ENCODE results near the gene ELP6. TPM values are rescaled to one million over a fixed set of nuclear protein-coding genes. Genes with fewer than 3 reads are reported as not detected.

ELP6 gene, protein sequence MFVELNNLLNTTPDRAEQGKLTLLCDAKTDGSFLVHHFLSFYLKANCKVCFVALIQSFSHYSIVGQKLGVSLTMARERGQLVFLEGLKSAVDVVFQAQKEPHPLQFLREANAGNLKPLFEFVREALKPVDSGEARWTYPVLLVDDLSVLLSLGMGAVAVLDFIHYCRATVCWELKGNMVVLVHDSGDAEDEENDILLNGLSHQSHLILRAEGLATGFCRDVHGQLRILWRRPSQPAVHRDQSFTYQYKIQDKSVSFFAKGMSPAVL
- total RNA-seq (2022; extraction: Qiagen RNA extraction; ENCODE audit: low read depth) = 26.7 to 29.6 TPM (median 28.7 TPM) in 5 replicates

DNA sequence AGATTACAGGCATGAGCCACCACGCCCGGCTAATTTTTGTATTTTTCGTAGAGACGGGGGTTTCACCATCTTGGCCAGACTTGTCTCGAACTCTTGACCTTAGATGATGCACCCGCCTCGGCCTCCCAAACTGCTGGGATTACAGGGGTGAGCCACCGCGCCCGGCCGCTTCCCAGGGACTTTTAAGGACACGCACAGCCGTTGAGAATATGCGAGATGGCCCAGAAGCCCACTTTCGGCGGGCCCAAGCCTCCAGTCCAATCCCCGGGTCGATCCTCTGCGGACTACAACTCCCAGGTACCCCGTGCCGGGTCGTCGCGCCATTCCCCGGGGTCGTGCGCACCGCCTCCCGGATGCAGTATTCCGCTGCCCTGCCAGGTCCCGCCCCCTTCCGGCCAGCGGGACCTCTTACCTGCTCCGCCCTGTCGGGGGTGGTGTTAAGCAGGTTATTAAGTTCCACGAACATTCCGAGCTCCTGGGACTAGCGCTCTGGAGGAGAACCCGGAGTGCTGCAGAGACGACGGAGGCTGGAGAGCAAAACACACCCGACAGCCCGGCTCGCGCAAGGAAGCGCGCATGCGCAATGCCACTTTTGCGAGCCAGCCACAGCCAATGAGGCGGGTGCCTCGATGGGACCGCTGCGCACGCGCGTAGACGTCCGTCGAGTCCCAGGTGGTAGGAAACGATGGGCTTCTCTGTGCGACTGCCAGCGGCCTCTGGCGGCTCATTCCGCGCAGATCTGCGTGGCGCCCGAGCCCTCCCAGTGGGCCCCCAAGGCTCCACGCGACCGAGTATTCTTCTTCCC lies at the start of gene ELP6:
Gene ELP6, minus strand, starts transcription at position 588 of the 805 bp plus-strand sequence. Its CDS starts 122 bp downstream, at position 466.

DNA sequence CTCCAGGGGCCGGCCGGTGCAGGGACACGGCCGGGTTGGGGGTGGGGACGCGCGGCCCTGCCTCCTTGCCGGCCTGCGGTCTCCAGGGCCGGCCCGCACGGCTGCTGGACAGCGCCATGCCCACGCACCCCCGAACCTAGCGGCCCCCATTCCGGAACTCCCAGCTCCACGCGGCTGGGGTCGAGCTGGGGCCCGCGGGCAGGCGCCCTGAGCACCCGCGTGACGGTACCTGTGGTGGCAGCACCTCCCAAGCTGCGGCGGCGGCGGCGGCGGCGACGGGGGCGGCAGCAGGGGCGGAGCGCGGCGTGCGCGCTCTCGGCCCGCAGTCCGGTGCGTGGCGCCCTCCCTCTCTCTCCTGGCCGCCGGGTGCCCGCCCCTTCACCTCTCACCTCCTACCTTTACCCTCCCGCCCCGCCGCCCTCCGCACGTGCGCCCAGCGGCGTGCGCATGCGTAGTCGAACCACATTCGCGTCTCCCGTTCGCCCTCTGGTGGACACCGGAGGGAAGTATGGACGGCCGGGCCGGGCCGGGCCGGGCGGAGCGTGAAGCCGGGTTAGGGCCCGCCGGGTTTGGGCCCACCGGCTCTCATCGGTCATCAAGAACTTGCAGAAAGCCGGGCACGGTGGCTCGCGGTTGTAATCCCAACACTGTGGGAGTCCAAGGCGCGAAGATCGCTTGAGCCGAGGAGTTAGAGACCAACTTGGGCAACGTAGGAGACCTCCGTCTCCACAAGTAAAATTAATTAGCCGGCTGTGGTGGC lies 37.8 kb downstream of the ELP6 start, which contains the start of gene SCAP:
Gene SCAP, minus strand, starts transcription at position 372 of the 760 bp plus-strand sequence. CDS start 32,948 bp downstream, outside the sequence.

Other genes starting within 250 kb of the ELP6 start
- 18.4 to 22.2 TPM (median 19.6 TPM) in 5 replicates for gene KIF9, start 230.9 kb downstream of the ELP6 start, total RNA-seq (2022; extraction: Qiagen RNA extraction; ENCODE audit: low read depth)
- 15.9 to 22.3 TPM (median 17.0 TPM) in 5 replicates for gene KLHL18, start 230.8 kb downstream of the ELP6 start, total RNA-seq (2022; extraction: Qiagen RNA extraction; ENCODE audit: low read depth)
- gene PTPN23, start 132.7 kb downstream of the ELP6 start, total RNA-seq (2022; extraction: Qiagen RNA extraction; ENCODE audit: low read depth) = 20.9 to 28.4 TPM (median 22.8 TPM) in 5 replicates
- 22.5 to 31.5 TPM (median 27.5 TPM) in 5 replicates for gene SCAP, start 37.8 kb downstream of the ELP6 start, total RNA-seq (2022; extraction: Qiagen RNA extraction; ENCODE audit: low read depth)
- 0.91 to 1.2 TPM (median 0.97 TPM) in 5 replicates for gene CSPG5, start 65.2 kb upstream of the ELP6 start, total RNA-seq (2022; extraction: Qiagen RNA extraction; ENCODE audit: low read depth)

Data from A549 treated with CpdA at 1 μM for 4 hours (cell line).